Activated T-cell treated with anti-CD3 and anti-CD28 coated beads for 48 hours (primary cell): Measurements from ENCODE around the gene NDUFA11.
"Not testable (repeated sequence)": the region's sequence is repeated elsewhere in the genome, so short reads cannot be mapped to it uniquely, and the experiment has no call there.

Experiments
- DNase-seq: peaks from one replicate; pipeline ENCODE4 v3.0.0-alpha.2; 2020; ENCODE audit warnings: low read depth

NDUFA11 gene

DNA sequence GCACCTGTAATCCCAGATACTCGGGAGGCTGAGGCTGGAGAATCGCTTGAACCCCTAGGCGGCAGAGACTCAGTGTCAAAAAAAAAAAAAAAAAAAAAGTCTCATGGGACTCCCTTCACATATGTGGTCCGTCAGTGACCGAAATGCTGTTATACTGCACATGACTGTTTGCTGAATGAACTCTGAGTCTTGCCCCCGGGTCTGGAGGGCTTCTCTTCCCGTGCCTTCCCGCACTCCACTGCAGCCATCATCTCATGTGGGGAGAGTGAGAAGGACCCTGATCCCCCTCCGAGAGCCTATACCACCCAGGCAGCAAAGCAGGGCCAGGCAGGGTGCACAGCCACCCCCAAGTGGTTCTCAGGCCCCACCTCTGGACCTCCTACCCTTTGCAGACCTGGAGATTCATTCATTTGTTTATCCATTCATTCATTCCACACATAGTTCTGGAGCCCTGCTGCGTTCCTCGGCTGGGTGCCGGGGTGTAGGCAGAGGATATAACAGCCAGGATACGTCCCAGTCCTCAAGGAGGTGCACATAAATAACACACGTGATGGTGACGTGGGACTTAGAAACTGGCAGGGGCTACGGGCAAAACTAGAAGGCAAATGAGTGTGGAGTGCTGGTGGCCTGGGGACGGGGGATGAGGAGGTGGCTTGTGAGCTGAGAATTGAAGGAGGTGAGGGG is 14.2 kb downstream of the NDUFA11 start:
- no peak for DNase-seq

DNA sequence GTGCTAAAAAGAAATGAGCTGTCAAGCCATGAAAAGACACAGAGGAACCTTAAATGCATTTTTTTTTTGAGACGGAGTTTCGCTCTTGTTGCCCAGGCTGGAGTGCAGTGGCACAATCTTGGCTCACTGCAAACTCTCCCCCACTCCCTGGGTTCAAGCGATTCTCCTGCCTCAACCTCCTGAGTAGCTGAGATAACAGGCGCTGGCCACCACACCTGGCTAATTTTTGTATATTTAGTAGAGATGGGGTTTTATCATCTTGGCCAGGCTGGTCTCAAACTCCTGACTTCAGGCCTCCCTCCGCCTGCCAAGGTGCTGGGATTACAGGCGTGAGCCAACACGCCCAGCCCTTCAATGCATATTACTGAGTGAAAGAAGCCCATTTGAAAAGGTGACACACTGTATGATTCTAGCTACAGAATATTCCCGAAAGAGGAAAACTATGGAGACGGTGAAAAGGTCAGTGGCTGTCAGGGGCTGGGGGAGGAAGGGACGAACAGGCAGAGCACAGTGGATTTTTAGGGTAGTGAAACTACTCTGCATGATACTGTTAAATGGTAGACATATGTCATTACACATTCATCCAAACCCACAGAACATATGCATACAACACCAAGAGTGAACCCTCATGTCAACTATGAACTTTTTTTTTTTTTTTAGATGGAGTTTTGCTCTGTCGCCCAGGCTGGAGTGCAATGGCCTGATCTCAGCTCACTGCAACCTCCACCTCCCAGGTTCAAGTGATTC is 19.4 kb downstream of the NDUFA11 start:
- DNase-seq, result not testable (repeated sequence)

DNA sequence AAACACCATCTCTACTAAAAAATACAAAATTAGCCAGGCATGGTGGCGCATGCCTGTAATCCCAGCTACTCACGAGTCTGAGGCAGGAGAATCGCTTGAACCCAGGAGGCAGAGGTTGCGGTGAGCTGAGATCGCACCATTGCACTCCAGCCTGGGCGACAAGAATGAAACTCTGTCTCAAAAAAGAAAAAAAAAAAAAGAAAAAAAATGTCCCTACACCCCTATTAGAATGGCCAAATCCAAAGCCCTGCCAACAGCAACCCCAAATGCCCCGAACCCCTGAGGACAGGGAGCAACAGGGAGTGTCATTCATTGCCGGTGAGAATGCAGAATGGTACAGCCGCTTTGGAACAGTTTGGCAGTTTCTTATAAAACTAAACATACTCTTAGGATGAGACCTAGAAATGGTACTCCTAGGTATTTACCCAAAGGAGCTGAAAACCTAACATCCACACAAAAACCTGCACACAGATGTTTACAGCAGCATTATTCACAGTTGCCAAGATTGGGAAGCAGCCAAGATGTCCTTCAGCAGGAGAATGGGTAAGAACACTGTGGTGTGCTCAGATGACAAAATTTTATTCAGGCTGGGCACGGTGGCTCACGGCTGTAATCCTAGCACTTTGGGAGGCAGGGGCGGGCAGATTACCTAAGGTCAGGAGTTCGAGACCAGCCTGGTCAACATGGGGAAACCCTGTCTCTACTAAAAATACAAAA is 20.3 kb downstream of the NDUFA11 start:
- DNase-seq, result not testable (repeated sequence)

DNA sequence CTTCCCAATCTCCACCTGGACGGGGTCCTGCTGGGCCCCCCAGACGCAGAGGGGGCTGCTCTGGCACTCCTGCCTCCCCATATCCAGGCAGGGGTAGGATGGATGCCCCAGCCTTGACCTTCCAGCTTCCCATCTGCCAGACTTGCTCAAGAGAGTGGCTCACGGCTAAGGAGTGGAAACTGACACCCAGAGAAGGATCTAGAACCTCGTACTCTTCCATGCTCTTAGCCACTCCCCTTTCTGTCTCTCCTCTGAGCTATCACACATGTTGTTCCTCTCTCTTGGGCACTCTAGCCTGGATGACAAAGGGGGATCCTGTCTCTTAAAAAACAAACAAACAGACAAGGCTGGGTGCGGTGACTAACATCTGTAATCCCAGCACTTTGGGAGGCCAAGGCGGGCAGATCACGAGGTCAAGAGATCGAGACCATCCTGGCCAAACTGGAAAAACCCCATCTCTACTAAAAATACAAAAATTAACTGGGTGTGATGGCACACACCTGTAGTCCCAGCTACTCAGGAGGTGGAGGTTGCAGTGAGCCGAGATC is 21.1 kb downstream of the NDUFA11 start:
- no peak for DNase-seq

DNA sequence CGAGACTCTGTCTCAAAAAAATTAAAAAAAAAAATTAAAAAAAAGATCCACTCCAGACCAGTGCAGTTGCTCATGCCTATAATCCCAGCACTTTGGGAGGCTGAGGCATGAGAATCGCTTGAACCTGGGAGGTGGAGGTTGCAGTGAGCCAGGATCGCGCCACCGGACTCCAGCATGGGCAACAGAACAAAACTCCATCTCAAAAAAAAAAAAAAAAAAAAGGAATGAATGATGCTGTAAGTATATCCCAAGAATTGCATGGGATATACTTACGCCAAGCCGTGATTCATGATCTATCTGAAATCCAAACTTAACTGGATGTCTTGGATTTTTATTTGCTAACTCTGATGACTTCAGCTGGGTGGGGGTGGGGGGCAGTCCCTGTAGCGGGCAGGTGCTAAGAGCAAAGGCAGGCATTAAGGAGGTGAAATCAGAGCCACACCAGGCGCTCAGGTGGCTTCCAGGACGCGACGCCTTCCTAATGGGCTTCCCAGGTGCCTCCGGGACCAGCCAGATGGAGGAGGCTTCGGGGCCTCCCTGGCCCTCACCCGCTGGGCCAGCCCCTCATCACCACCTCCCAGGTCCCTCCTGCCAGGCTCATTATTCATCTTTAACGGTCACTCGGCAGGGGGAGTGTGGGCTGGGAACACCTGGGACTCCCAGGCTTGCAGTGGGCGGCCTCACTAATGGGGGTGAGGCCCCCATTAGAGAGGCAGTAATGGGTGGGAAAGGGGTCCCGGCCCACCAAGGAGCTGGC is 21.9 kb downstream of the NDUFA11 start:
- DNase-seq, result no peak

DNA sequence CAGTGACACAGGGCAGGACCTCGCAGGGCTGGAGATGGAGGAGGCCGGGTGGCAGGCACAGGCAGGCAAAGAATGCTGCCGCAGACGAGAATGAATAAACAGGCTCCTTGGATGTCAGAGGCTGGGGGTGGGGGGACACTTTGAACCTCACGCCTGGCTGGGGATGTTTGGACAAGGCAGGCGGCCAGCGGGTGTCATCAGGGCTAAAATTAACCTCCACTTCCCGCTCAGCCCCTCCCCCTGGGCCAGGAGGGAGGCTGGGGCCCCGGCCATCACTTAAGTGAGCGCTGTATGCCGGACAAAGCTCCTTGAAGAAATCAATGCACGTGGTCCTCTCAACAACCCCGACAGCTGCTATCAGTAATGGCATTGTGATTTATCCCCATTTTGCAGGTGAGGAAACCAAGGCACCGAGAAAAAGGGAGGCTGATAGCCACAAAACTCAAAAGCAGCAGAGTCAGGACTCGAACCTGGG is 22.9 kb downstream of the NDUFA11 start:
- no peak for DNase-seq

DNA sequence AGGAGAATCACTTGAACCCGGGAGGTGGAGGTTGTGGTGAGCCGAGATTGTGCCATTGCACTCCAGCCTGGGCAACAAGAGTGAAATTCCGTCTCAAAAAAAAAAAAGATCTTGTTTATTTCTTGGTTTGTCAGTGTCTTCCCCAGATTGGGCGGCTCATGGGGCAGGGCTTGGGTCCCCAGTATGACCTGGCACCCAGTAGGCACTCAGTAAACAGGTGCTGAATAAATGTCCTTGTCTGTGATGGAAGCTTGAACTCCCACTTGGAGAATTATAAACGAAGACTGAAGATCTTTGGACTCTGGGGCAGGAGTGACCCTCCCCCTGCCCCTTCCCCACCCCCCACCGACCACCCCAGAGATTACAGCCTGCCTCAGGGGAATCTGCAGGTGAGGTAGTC is 23.4 kb downstream of the NDUFA11 start:
- no peak for DNase-seq

DNA sequence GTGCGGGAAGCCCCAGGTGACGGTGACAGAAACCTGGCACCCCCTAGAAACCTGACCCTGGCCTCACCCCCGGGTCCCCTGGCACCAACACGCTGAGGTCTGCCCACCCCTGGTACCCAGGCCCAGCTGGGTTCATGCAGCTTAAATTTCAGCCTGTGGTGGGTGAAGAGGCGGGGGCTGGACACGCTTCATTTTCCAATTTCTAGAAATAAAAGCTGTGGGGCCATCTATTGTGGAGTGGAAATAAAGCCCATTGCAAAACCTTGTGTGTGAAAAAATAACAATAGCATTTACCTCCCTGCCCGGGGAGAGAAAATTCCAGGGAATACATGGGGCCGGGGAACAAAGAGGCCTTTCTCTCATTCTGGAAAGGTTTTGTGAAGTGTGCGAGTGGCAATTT is 25.7 kb downstream of the NDUFA11 start:
- DNase-seq, result no peak

DNA sequence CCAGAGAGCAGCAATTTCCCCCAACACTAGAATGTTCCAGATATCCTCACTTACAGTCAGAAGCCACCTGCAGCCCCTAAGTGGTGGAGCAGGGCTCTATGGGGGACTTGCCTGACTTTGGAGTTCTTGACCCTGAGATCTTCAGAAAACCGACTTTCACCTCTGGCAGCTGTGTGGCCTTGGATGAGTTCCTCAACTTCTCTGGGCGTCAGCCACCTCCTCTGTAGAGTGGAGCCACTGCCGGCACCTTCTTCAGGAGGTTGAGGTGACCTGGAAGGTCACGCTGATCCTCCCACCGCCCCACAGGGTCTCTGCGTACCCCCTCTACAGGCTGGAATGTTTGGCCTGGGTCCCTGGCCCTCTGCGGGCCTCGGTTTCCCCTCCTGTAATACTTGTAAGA is 26.2 kb downstream of the NDUFA11 start:
- no peak for DNase-seq

DNA sequence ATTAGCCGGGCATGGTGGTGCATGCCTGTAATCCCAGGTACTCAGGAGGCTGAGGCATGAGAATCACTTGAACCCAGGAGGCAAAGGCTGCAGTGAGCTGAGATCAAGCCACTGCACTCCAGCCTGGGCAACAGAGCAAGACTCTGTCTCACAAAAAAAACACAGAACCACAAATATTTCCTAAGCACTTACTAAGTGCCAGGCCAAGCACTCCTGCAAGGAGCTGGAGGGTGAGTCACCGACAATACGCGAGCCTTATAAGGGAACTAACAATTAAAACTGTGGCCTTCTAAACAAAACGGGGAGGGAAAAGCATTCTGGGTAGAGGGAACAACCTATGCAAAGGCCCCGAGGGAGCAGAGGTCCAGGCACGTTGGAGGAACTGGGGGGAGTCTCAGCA is 29.1 kb downstream of the NDUFA11 start:
- DNase-seq, result not testable (repeated sequence)

DNA sequence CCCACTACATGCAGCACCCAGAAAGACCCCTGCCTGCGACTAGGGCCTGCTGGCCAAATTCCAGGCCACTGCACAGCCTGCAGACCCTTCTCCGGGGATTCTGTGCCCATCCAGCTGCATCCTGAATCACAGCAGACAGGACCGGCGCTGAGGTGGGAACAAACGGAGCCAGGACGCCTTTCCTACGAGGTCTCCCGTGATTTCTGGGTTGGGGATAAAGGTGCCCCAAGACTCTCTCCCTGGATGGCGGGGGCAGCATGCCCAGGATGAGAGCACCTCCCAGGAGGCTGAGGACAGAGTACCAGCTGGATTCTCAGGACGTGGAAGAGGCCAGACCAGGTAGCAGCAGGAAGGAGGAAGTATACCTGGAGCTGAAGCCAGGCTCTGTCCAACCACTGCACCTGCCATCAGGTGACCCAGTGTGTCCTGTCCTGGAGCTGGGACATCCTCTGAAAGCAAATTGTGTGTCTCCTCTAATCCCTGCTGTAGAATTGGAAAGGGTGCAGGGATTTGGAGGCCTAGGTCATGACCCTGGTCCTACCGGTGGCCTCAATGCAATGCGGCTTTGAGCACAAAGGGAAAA is 29.9 kb downstream of the NDUFA11 start:
- DNase-seq, result no peak

DNA sequence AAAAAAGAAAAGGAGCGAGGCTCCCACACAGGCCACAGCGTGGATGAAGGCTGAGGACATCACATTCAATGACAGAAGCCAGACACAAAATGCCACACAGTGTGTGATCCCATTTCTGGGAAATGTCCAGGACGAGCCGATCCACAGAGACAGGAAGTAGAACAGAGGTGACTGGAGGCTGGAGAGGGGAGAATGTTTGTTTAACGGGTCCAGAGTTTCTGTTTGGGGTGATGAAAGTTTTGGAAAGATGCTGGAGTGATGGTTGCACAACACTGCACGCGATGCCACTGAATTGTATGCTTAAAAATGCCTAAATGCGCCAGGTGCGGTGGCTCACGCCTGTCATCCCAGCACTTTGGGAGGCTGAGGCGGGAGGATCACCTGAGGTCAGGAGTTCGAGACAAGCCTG is 32.6 kb downstream of the NDUFA11 start:
- no peak for DNase-seq

DNA sequence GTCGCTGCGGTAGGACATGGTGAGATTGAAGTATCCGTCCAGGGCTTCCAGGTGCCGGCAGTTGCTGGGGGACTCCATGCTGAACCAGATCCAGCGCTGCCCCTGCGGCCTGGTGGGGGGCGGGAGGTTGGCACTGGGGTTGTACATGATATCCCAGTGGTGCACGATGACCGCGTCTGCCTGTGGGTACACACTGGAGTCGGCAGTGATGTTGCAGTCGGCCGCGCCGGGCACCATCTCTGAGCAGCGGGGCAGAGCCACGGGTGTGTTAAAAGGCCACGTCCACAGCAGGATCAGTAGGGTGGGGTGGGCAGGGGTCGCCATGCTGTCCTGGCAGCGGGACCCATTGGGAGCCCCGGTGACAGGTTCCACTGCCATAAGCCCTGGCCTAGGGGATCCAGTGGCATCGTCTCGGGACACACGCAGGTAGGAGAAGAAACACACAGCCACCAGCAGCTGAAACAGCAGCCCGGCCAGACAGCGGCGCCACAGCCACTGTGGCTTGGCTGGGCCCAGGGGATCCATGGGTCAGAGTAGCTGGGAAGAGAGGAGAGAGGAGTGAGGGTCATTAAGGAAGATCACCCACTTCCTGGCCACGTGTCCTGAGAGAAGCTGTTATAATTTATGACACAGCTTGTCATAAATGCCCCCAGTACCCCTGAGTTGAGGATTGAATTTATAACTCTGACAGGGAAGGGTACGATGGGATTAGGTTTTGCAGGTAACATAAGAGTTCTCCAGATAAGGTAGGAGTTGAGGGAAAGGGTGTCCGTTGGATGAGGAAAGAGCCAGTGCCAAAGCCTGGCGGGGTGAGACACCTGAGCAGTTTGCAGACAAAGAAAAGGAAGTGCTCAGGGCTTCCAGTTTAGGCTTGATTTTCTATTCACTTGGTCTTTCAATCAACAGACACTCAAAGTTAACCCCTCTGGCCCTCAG is 36.1 kb downstream of the NDUFA11 start:
- no peak for DNase-seq

DNA sequence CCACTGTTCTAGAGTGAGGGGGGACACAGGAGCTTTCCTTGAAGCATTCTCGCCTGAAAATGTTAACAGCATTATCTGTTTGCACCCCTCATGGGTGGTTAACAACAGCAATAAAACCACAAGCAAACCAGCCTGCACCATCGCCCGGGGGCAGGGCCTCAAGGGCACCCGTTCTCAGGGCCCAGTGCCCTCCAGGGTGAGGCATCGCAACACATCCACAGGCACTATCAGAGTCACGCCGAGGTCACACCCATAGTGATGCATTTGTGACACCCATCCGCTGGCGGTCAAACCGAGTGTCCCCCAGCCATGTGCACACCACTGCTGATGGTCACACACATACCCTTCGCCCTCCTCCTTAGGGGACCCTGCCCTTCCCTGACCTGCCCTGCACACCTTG is 37.8 kb downstream of the NDUFA11 start:
- DNase-seq, result no peak

DNA sequence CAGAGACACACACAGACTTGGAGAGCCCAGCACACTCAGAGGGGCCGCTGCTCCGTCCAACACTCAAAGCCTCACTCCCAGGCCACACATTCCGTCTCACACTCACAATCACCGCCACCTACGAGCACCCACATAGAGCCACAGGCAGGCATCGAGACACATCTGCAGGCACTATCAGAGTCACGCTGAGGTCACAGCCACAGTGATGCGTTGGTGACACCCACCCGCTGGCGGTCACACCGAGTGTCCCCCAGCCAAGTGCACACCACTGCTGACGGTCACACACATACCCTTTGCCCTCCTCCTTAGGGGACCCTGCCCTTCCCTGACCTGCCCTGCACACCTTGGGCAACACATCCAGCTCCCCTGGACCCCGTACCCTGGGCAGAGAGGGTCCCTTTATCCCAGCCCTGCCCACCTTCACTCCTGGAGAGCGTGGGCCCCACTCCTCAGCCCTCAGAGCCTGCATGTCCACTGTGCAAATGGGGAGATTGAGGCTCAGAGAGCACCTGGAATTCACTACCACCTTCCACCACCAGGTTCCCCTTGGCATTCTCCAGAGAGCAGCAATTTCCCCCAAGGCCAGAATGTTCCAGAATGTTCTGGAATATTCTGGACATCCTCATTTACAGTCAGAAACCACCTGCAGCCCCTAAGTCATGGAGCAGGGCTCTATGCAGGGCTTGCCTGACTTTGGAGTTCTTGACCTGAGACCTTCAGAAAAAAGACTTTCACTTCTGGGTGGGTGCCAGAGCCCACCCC is 38.7 kb downstream of the NDUFA11 start:
- no peak for DNase-seq

DNA sequence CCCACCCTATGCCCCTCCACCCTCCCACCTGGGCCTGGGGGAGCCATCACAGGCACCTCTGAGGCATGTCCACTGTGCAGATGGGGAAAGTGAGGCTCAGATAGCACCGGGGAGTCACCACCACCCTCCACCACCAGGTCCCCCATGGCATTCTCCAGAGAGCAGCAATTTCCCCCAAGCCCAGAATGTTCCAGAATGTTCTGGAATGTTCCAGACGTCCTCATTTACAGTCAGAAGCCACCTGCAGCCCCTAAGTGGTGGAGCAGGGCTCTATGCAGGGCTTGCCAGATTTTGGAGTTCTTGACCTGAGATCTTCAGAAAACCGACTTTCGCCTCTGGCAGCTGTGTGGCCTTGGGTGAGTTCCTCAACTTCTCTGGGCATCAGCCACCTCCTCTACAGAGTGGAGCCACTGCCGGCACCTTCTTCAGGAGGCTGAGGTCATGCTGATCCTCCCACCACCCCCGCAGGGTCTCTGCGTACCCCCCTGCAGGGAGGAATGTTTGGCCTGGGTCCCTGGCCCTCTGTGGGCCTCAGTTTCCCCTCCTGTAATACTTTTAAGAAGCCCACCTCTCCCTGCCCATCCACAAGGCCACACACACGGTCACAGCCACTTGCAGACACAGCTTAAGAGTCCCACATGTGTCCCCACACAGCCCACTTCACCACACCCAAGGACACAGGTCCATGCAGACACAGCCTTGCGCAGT is 39.4 kb downstream of the NDUFA11 start:
- no peak for DNase-seq

DNA sequence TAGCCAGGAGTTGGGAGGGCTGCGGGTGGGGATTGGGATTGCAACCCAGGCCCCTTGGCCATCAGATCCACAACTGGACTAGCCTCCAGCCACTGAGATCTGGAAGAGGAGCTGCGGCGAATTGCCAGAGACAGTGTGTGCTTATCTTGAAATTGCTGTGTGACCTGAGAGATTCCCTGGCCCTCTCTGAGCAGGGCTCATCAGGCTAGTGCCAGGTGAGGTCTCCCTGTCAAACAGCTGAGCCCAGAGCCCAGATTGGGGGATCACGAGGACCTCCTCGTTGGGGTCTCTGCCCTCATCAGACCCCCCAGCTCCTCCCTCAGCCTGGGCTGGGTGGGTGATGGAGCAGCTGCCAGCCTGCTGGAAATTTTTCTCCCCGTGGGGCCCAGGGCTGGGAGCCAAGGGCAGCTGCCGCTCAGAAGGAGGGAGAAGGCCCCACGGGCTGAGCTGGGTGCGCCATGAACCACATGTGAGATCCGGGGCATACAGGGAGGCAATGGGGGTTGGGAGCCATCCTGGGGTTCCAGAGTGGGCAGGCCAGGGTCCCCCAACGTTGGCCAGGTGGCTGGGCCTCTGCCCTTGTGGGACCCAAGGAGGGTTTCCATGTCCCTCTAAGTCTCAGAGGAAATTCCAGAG is 40.4 kb downstream of the NDUFA11 start:
- no peak for DNase-seq
